CD4-positive, CD25-positive, alpha-beta regulatory T cell (primary cell): ENCODE results near the gene NFATC2. TPM values are rescaled to one million over a fixed set of nuclear protein-coding genes. Genes with fewer than 3 reads are reported as not detected.

Experiments used
- ATAC-seq, 2 donors: fragments of 150-1000 bp; cut with Tn5 transposase; one replicate each; pipeline ENCODE4 v1.10.0; 2021; ENCODE audit warnings: low read depth in 2 of 2, moderate number of reproducible peaks in 2 of 2, moderate library complexity in 1 of 2
- DNase-seq, 3 donors: peaks; one replicate each; pipeline versions ENCODE4 v3.0.0 to v3.0.0-alpha.2; 2012 to 2022; ENCODE audit warnings: mixed read lengths in 1 of 3
- H3K27ac ChIP-seq: one replicate; pipeline ENCODE4 v1.7.0; 2013; ENCODE audit warnings: mild to moderate bottlenecking, low read length; ENCODE audit not compliant: insufficient read depth, poor library complexity, severe bottlenecking
- H3K27me3 ChIP-seq: one replicate; pipeline ENCODE4 v1.7.0; 2013; ENCODE audit warnings: low read length; ENCODE audit not compliant: control insufficient read depth, insufficient read depth
- H3K36me3 ChIP-seq: one replicate; pipeline ENCODE4 v1.7.0; 2013; ENCODE audit warnings: mild to moderate bottlenecking, low read length, moderate library complexity; ENCODE audit not compliant: control insufficient read depth, insufficient read depth
- H3K4me1 ChIP-seq: 2 replicates; pipeline ENCODE4 v1.7.0; 2013; ENCODE audit warnings: mild to moderate bottlenecking, low read length; ENCODE audit not compliant: insufficient read depth, control insufficient read depth, poor library complexity, severe bottlenecking
- H3K4me3 ChIP-seq: one replicate; pipeline ENCODE4 v1.7.0; 2013; ENCODE audit warnings: low read depth, mild to moderate bottlenecking, low read length, moderate library complexity
- H3K9me3 ChIP-seq, 2 experiments: 1 replicate in 1 of 2; 2 replicates in 1 of 2; pipeline ENCODE4 v1.7.0; 2013; ENCODE audit warnings: low read length in 2 of 2, mild to moderate bottlenecking in 1 of 2, moderate library complexity in 1 of 2; ENCODE audit not compliant: control insufficient read depth in 2 of 2
- H3K27ac Mint-ChIP-seq, 3 donors: one replicate each; pipeline ENCODE4 v1.8.0; 2020 to 2022; ENCODE audit warnings: mild to moderate bottlenecking in 3 of 3, mixed read lengths in 3 of 3, moderate library complexity in 2 of 3
- H3K27me3 Mint-ChIP-seq: one replicate; pipeline ENCODE4 v1.8.0; 2022; ENCODE audit warnings: mild to moderate bottlenecking, mixed read lengths
- H3K36me3 Mint-ChIP-seq: one replicate; pipeline ENCODE4 v1.8.0; 2020; ENCODE audit warnings: mixed read lengths
- H3K4me1 Mint-ChIP-seq, 4 donors: one replicate each; pipeline ENCODE4 v1.8.0; 2020 to 2022; ENCODE audit warnings: mixed read lengths in 4 of 4, mild to moderate bottlenecking in 1 of 4
- H3K4me3 Mint-ChIP-seq, 4 donors: one replicate each; pipeline ENCODE4 v1.8.0; 2020 to 2022; ENCODE audit warnings: mild to moderate bottlenecking in 4 of 4, mixed read lengths in 4 of 4, moderate library complexity in 3 of 4
- H3K9me3 Mint-ChIP-seq, 7 donors: one replicate each; pipeline ENCODE4 v1.8.0; 2020 to 2022; ENCODE audit warnings: mixed read lengths in 7 of 7, mild to moderate bottlenecking in 3 of 7, moderate library complexity in 2 of 7
- polyA plus RNA-seq, 4 donors: library from polyadenylated mRNA; unstranded; fragments of 300-500 nt; fragmentation: Illumina TruSeq; gene quantifications; one replicate each; pipeline ENCODE4 v1.2.3, GENCODE V29; 2021
- total RNA-seq: library from RNA; stranded (reverse); gene quantifications from one replicate; pipeline ENCODE4 v1.2.3, GENCODE V29; 2022

NFATC2 gene
- total and polyA plus RNA-seq, 5 donors from 2014 or later = 11.0 to 56.8 (median 14.2) TPM

GRCh38 chr20:51380401-51381385, 161.8 kb downstream of the NFATC2 start:
- H3K36me3 ChIP-seq = no peaks in the 10 kb centered on the region
- H3K4me3 Mint-ChIP-seq = no peak overlapping the region
- no peaks in the 10 kb centered on the region for H3K9me3 ChIP-seq
- H3K4me1 ChIP-seq = no peaks in the 10 kb centered on the region
- ATAC-seq (no peak), DNase-seq (no peak)
- H3K4me1 Mint-ChIP-seq = peaks cover 0 to 5% (median 5%) of the 10 kb centered on the region in 4 donors
- H3K27me3 ChIP-seq = no peaks in the 10 kb centered on the region
- peak overlapping the region in 2 of 3 donors; percentile 80 to 87 for H3K27ac Mint-ChIP-seq
- no peak overlapping the region for H3K27ac ChIP-seq
- H3K36me3 Mint-ChIP-seq = peaks cover 22% of the 10 kb centered on the region
- no peaks in the 10 kb centered on the region for H3K27me3 Mint-ChIP-seq
- no peak overlapping the region for H3K4me3 ChIP-seq
- no peaks in the 10 kb centered on the region for H3K9me3 Mint-ChIP-seq

GRCh38 chr20:51379601-51380341, 162.7 kb downstream of the NFATC2 start:
- H3K27me3 ChIP-seq = no peaks in the 10 kb centered on the region
- no peaks in the 10 kb centered on the region for H3K4me1 ChIP-seq
- Mint-ChIP-seq H3K4me1 (peaks cover 0 to 5% (median 5%) of the 10 kb centered on the region in 4 donors), H3K27me3 (no peaks in the 10 kb centered on the region), H3K36me3 (peaks cover 22% of the 10 kb centered on the region), H3K4me3 (no peak overlapping the region), H3K27ac (peak overlapping the region in 2 of 3 donors; percentile 53 to 57), H3K9me3 (no peaks in the 10 kb centered on the region)
- no peaks in the 10 kb centered on the region for H3K36me3 ChIP-seq
- ATAC-seq = no peak
- DNase-seq = no peak
- no peaks in the 10 kb centered on the region for H3K9me3 ChIP-seq
- no peak overlapping the region for H3K27ac ChIP-seq
- H3K4me3 ChIP-seq = no peak overlapping the region

GRCh38 chr20:51378171-51378928, 164.2 kb downstream of the NFATC2 start:
- Mint-ChIP-seq H3K27ac (peak overlapping the region in 1 of 3 donors; percentile 43), H3K4me3 (no peak overlapping the region), H3K4me1 (peaks cover 0 to 5% (median 4%) of the 10 kb centered on the region in 4 donors), H3K27me3 (no peaks in the 10 kb centered on the region), H3K9me3 (no peaks in the 10 kb centered on the region), H3K36me3 (peaks cover 22% of the 10 kb centered on the region)
- no peak overlapping the region for H3K4me3 ChIP-seq
- no peaks in the 10 kb centered on the region for H3K4me1 ChIP-seq
- no peak for DNase-seq
- no peaks in the 10 kb centered on the region for H3K9me3 ChIP-seq
- no peaks in the 10 kb centered on the region for H3K27me3 ChIP-seq
- H3K36me3 ChIP-seq = no peaks in the 10 kb centered on the region
- no peak for ATAC-seq
- H3K27ac ChIP-seq = no peak overlapping the region

GRCh38 chr20:51377132-51377531, 165.4 kb downstream of the NFATC2 start:
- Mint-ChIP-seq H3K9me3 (no peaks in the 10 kb centered on the region), H3K27me3 (no peaks in the 10 kb centered on the region), H3K4me3 (no peak overlapping the region), H3K4me1 (peaks cover 0 to 9% (median 7%) of the 10 kb centered on the region in 4 donors), H3K36me3 (peaks cover 22% of the 10 kb centered on the region), H3K27ac (peak overlapping the region in 1 of 3 donors; percentile 44)
- H3K4me3 ChIP-seq = no peak overlapping the region
- H3K27me3 ChIP-seq = no peaks in the 10 kb centered on the region
- DNase-seq (no peak), ATAC-seq (no peak)
- H3K27ac ChIP-seq = no peak overlapping the region
- H3K36me3 ChIP-seq = no peaks in the 10 kb centered on the region
- peaks cover 3% of the 10 kb centered on the region for H3K4me1 ChIP-seq
- H3K9me3 ChIP-seq = no peaks in the 10 kb centered on the region

GRCh38 chr20:51376111-51376510, 166.4 kb downstream of the NFATC2 start:
- H3K36me3 ChIP-seq = no peaks in the 10 kb centered on the region

GRCh38 chr20:51375561-51375960, 167.0 kb downstream of the NFATC2 start:
- no peaks in the 10 kb centered on the region for H3K9me3 ChIP-seq
- H3K4me1 Mint-ChIP-seq = peaks cover 0 to 9% (median 8%) of the 10 kb centered on the region in 4 donors
- H3K4me3 Mint-ChIP-seq = no peak overlapping the region
- ATAC-seq (no peak), DNase-seq (no peak)
- H3K9me3 Mint-ChIP-seq = no peaks in the 10 kb centered on the region
- no peaks in the 10 kb centered on the region for H3K36me3 ChIP-seq
- H3K27me3 ChIP-seq = no peaks in the 10 kb centered on the region
- H3K4me1 ChIP-seq = peaks cover 3% of the 10 kb centered on the region
- no peaks in the 10 kb centered on the region for H3K27me3 Mint-ChIP-seq
- peaks cover 16% of the 10 kb centered on the region for H3K36me3 Mint-ChIP-seq
- no peak overlapping the region for H3K27ac ChIP-seq
- no peak overlapping the region for H3K4me3 ChIP-seq
- H3K27ac Mint-ChIP-seq = peak overlapping the region; percentile 54 to 81 (median 58)

More at GRCh38 chr20:51376111-51376510, 166.4 kb downstream of the NFATC2 start:
- H3K4me1 Mint-ChIP-seq = peaks cover 0 to 9% (median 8%) of the 10 kb centered on the region in 4 donors
- H3K27me3 ChIP-seq = no peaks in the 10 kb centered on the region
- no peaks in the 10 kb centered on the region for H3K27me3 Mint-ChIP-seq
- no peak overlapping the region for H3K27ac Mint-ChIP-seq
- no peak overlapping the region for H3K4me3 Mint-ChIP-seq
- peaks cover 3% of the 10 kb centered on the region for H3K4me1 ChIP-seq
- peaks cover 21% of the 10 kb centered on the region for H3K36me3 Mint-ChIP-seq
- H3K4me3 ChIP-seq = no peak overlapping the region
- no peaks in the 10 kb centered on the region for H3K9me3 Mint-ChIP-seq
- DNase-seq (no peak), ATAC-seq (no peak)
- H3K9me3 ChIP-seq = no peaks in the 10 kb centered on the region
- no peak overlapping the region for H3K27ac ChIP-seq

GRCh38 chr20:51374961-51375360, 167.6 kb downstream of the NFATC2 start:
- no peaks in the 10 kb centered on the region for H3K36me3 ChIP-seq
- H3K27me3 ChIP-seq = no peaks in the 10 kb centered on the region
- ATAC-seq = no peak
- H3K4me3 ChIP-seq = no peak overlapping the region
- H3K36me3 Mint-ChIP-seq = peaks cover 11% of the 10 kb centered on the region
- no peaks in the 10 kb centered on the region for H3K27me3 Mint-ChIP-seq
- no peaks in the 10 kb centered on the region for H3K9me3 ChIP-seq
- no peak overlapping the region for H3K4me3 Mint-ChIP-seq
- no peaks in the 10 kb centered on the region for H3K9me3 Mint-ChIP-seq
- no peak for DNase-seq
- H3K27ac Mint-ChIP-seq = peak overlapping the region in 2 of 3 donors; percentile 58 to 81
- H3K4me1 ChIP-seq = peaks cover 3% of the 10 kb centered on the region
- H3K4me1 Mint-ChIP-seq = peaks cover 0 to 8% (median 7%) of the 10 kb centered on the region in 4 donors
- H3K27ac ChIP-seq = no peak overlapping the region
